ENCODE data around the gene MRLN.

GRCh38 chr10:59799421-59799820, 46.2 kb upstream of the MRLN start:
- TF ChIP-seq, protein P1, sequence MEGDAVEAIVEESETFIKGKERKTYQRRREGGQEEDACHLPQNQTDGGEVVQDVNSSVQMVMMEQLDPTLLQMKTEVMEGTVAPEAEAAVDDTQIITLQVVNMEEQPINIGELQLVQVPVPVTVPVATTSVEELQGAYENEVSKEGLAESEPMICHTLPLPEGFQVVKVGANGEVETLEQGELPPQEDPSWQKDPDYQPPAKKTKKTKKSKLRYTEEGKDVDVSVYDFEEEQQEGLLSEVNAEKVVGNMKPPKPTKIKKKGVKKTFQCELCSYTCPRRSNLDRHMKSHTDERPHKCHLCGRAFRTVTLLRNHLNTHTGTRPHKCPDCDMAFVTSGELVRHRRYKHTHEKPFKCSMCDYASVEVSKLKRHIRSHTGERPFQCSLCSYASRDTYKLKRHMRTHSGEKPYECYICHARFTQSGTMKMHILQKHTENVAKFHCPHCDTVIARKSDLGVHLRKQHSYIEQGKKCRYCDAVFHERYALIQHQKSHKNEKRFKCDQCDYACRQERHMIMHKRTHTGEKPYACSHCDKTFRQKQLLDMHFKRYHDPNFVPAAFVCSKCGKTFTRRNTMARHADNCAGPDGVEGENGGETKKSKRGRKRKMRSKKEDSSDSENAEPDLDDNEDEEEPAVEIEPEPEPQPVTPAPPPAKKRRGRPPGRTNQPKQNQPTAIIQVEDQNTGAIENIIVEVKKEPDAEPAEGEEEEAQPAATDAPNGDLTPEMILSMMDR (IDR thresholded peaks at IDR 0.05; ENCODE audit: insufficient read depth, low read length): no peak
- no peak for TF ChIP-seq POLR2AphosphoS5 (IDR thresholded peaks at IDR 0.05; ENCODE audit: low read depth)
- no peak for TF ChIP-seq GABPA (IDR thresholded peaks at IDR 0.05; ENCODE audit: low read depth)
- no peak for TF ChIP-seq SPI1 (IDR thresholded peaks at IDR 0.05; ENCODE audit: borderline replicate concordance, low read depth)
